NB4 (cell line): ENCODE data around the gene TNFAIP8L3.

Experiments used
- DNase-seq: peaks from one replicate; pipeline ENCODE4 v3.0.0; 2010; ENCODE audit warnings: low read depth
- H3K4me3 ChIP-seq: one replicate; pipeline ENCODE4 v1.5.1; 2011; ENCODE audit warnings: mild to moderate bottlenecking, low read depth, low read length, moderate library complexity
- MYC ChIP-seq: IDR thresholded peaks from 2 replicates; pipeline ENCODE4 v1.6.1; 2011; ENCODE audit warnings: low read depth, low read length
- POLR2A ChIP-seq: IDR thresholded peaks from 2 replicates; pipeline ENCODE4 v1.6.1; 2011; ENCODE audit warnings: mild to moderate bottlenecking; ENCODE audit not compliant: insufficient read length; ENCODE audit errors: extremely low read depth
- TF ChIP-seq, protein P1 (sequence below): IDR thresholded peaks from one replicate; pipeline ENCODE4 v1.5.1; 2012; ENCODE audit warnings: low read depth, low read length
- TF ChIP-seq, protein P2 (sequence below): IDR thresholded peaks from 2 replicates; pipeline ENCODE4 v1.6.1; 2011; ENCODE audit warnings: low read depth, low read length

The TNFAIP8L3 gene

DNA sequence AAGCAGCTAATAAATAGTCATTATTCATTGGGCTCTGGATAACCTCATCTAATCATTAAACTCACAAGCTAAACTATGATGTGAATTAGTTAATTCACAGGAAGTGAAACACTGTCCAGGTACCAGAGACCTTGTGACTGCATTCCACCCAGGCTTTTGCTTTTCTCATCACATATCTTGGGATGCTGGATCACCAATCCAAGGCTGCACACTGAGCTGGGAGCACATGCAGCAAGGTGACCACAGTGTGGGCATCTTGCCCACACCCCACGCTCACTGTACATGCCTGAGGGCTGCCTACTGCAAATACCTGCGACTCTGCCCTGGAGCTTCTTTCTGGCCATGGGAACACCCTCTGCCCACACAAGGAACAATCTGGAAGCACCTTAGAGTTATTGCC is 40.6 kb upstream of the TNFAIP8L3 start:
- no peak for DNase-seq
- no peak overlapping the region for H3K4me3 ChIP-seq
- TF ChIP-seq, protein P1, sequence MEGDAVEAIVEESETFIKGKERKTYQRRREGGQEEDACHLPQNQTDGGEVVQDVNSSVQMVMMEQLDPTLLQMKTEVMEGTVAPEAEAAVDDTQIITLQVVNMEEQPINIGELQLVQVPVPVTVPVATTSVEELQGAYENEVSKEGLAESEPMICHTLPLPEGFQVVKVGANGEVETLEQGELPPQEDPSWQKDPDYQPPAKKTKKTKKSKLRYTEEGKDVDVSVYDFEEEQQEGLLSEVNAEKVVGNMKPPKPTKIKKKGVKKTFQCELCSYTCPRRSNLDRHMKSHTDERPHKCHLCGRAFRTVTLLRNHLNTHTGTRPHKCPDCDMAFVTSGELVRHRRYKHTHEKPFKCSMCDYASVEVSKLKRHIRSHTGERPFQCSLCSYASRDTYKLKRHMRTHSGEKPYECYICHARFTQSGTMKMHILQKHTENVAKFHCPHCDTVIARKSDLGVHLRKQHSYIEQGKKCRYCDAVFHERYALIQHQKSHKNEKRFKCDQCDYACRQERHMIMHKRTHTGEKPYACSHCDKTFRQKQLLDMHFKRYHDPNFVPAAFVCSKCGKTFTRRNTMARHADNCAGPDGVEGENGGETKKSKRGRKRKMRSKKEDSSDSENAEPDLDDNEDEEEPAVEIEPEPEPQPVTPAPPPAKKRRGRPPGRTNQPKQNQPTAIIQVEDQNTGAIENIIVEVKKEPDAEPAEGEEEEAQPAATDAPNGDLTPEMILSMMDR, result no peak
- TF ChIP-seq POLR2A (no peak), MYC (no peak)
- TF ChIP-seq, protein P2, sequence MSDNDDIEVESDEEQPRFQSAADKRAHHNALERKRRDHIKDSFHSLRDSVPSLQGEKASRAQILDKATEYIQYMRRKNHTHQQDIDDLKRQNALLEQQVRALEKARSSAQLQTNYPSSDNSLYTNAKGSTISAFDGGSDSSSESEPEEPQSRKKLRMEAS, result no peak

DNA sequence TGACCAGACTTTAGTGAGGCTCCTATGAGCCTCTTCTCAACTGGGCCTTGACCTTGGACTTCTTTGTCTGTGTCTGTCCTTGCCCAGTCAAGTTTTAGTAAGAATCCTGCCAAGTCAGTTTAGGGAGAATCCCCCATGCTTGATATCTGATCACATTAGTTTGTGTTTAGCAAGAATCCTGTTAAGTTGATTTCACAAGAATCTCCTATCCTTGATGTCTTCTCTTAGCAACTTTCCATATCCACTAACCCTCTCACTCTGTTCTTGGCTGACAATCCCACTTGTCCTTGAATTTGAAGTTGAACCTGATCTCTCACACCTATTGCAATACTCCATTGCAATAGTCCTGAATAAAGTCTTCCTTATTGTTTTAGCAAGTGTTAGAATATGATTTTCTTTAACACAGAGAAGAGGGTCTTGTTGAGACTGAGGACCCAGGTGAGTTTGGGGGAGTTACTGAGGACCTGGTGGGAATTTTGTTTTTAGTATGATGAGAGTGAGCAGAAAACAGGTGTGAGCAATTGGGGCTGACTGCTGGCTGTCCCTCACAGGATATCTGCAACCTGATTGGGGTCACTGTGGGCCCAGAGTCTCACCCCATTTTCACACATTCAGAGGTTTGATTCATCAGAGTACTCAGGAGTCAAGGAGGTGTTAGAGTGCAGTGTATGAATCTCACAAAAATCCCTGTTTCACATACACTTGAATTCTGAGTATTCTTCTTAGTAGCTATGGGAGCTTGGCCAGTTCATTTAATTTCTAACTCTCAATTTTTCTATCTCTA is 39.9 kb upstream of the TNFAIP8L3 start:
- H3K4me3 ChIP-seq, result no peak overlapping the region
- no peak for TF ChIP-seq MYC
- TF ChIP-seq POLR2A, result no peak
- TF ChIP-seq, protein P1, result no peak
- TF ChIP-seq, protein P2, result no peak
- DNase-seq, result no peak

DNA sequence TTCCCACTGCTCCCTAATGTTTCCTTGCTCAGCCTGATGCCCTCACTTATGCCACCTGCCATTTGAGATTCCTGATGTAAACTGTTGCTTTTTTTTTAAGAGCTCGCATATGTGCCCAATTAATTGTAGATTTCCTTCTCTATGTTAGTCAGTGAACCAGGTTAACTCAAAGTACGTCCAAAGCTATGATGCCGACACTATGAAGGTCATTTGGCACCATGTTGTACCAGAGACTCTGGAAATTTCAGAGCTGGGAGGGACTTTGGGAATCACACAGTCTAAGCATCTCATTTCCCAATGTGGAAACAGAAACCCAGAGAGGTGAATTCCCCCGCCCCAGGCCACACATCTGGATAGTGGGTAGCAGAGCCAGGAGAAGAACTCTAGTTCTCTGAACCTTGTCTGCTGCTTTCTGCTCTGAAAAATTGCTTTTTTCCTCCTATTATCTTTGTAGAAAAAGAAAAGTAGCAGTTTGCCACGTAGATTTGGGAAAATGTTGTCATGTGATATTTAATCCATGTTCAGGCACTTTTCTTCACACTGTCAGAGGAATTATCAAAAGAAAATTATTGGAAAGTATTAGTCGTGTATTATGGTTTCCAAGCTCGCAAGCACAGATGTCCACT is 38.5 kb upstream of the TNFAIP8L3 start:
- DNase-seq, result no peak
- TF ChIP-seq, protein P1, result no peak
- no peak for TF ChIP-seq POLR2A
- TF ChIP-seq MYC, result no peak
- TF ChIP-seq, protein P2, result no peak
- no peak overlapping the region for H3K4me3 ChIP-seq

DNA sequence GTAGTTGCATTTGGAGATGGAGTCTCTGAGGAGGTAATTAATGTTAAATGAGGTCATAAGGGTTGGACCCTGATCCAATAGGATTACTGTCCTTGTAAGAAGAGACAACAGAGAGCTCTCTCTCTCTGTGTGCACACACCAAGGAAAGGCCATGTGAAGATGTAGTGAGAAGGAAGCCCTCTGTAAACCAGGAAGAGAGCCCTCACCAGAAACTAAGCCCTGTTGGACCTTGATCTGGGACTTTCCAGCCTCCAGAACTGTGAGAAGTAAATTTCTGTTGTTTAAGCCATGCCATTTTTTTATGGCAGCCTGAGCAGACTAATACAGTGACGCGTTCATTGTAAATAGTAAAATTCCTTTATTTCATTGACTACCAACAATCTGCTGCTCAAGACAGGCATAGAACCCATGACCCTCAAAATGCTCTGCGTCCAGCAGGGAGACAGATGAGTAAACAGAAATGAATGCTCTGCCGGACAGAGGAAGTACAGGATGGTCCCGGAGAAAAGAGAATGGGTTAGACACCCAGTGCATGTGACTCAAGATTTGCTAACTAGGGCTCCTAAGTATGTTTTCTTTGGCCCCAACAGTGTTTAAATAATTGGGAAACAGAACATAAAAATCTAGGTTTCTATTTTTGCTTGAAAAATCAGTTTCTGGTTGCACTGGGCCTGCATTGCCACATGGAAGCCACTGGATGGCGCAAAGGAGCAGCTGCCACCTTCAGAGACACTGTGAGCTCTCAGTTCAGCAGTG is 37.9 kb upstream of the TNFAIP8L3 start:
- DNase-seq, result peak; percentile 42
- H3K4me3 ChIP-seq, result no peak overlapping the region
- peak; percentile 43; the same call in 1 of the 2 replicates for TF ChIP-seq MYC
- TF ChIP-seq, protein P1, result peak; percentile 98
- TF ChIP-seq POLR2A, result no peak
- TF ChIP-seq, protein P2, result peak; percentile 89

DNA sequence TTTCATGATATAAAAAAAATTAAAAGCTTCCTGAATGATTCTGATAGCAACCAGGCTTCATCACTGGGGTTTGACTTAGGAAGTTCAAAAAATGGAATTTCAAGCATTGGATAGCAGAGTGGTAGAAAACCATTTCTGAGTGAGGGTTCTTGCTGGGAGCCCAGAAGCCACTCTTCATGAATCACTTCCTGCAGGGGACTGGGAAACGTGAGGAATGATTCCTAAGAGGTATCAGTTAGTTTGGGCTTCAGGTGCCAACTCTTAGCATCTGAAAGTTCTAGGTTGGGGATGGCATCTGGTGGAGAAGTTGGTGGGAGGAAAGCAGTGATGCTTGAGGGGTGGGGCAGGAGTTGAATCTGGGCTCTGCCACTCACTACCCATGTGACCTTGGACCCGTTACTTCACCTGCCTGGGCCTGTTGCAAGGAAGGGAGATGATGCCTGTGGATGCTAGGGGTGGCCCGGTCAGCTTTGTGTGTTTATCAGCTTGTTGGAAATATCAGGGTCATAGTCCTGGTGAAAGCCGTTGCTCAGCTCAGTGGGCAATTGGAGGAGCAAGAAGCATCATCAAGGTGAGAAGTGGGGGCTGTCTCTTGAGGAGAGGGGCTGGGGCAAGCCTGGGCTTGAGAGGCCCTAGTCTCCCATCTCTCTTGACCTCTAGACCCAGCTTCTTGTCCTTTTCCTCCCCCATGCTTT is 37.0 kb upstream of the TNFAIP8L3 start:
- no peak overlapping the region for H3K4me3 ChIP-seq
- no peak for TF ChIP-seq POLR2A
- TF ChIP-seq MYC, result no peak
- TF ChIP-seq, protein P2, result no peak
- TF ChIP-seq, protein P1, result no peak
- no peak for DNase-seq
